Upper lobe of right lung (tissue), 1 donor: ENCODE measurements around the gene FZR1. TPM values are rescaled to one million over a fixed set of nuclear protein-coding genes. Genes with fewer than 3 reads are reported as not detected.

Experiments used
- ATAC-seq: fragments of 200-7000 bp; cut with Tn5 transposase; one replicate; pipeline ENCODE4 v1.9.1; 2020; ENCODE audit warnings: mild to moderate bottlenecking, moderate library complexity
- DNase-seq: peaks from one replicate; pipeline ENCODE4 v3.0.0-alpha.2; 2020
- H3K27ac ChIP-seq: fragments of 200-600 bp; one replicate; pipeline ENCODE4 v1.8.0; 2022
- H3K27me3 ChIP-seq: fragments of 200-600 bp; one replicate; pipeline ENCODE4 v1.8.0; 2022; ENCODE audit warnings: mild to moderate bottlenecking
- H3K36me3 ChIP-seq: fragments of 200-600 bp; one replicate; pipeline ENCODE4 v1.8.0; 2022
- H3K4me1 ChIP-seq: fragments of 200-600 bp; one replicate; pipeline ENCODE4 v1.8.0; 2022
- H3K4me3 ChIP-seq: fragments of 200-600 bp; one replicate; pipeline ENCODE4 v1.8.0; 2022; ENCODE audit warnings: mild to moderate bottlenecking
- H3K9me3 ChIP-seq: fragments of 200-600 bp; one replicate; pipeline ENCODE4 v1.8.0; 2022
- CTCF ChIP-seq: fragments of 200-600 bp; IDR thresholded peaks from one replicate; pipeline ENCODE4 v1.8.0; 2022; ENCODE audit warnings: antibody characterized with exemption
- intact Hi-C: fragments of 100-400 bp; cut with DNase I; formaldehyde crosslinking; loops from one replicate; pipeline ENCODE4 v1.11.0; 2022
- total RNA-seq: library from RNA; stranded (reverse); fragmentation: NEBNext Ultra II Directional; extraction: Animal tissue kit (Norgen Biotek cat#: 25700); gene quantifications from one replicate; pipeline ENCODE4 v1.2.1, GENCODE V29; 2021
- donor health status: DM: no; HTN: yes; CAD: no; lungs with severe emphysema.

The FZR1 gene
- total RNA-seq, 1 donor from 2014 or later = 30.8 TPM

GRCh38 chr19:3465552-3465951 is 40.6 kb upstream of the FZR1 start:
- Histone ChIP-seq H3K4me3 (no peak overlapping the region), H3K4me1 (no peaks in the 10 kb centered on the region), H3K9me3 (no peaks in the 10 kb centered on the region), H3K27me3 (no peaks in the 10 kb centered on the region), H3K36me3 (peaks cover 25% of the 10 kb centered on the region), H3K27ac (no peak overlapping the region)
- ATAC-seq (no peak), DNase-seq (no peak)
- TF ChIP-seq CTCF = no peak
- intact Hi-C loops = no loop called here

- intact Hi-C loops = no loop called here
- Histone ChIP-seq H3K4me1 (no peaks in the 10 kb centered on the region), H3K27me3 (no peaks in the 10 kb centered on the region), H3K4me3 (no peak overlapping the region), H3K27ac (peak overlapping the region; percentile 30), H3K9me3 (no peaks in the 10 kb centered on the region), H3K36me3 (peaks cover 21% of the 10 kb centered on the region)
- DNase-seq = no peak
- no peak for TF ChIP-seq CTCF
- no peak for ATAC-seq
Measured at GRCh38 chr19:3466635-3467034, 39.5 kb upstream of the FZR1 start.

GRCh38 chr19:3467437-3468198 is 38.5 kb upstream of the FZR1 start:
- no peak for TF ChIP-seq CTCF
- no peak overlapping the region for H3K27ac ChIP-seq
- no peaks in the 10 kb centered on the region for H3K9me3 ChIP-seq
- ATAC-seq = no peak
- intact Hi-C loops = no loop called here
- no peaks in the 10 kb centered on the region for H3K27me3 ChIP-seq
- H3K36me3 ChIP-seq = peaks cover 17% of the 10 kb centered on the region
- H3K4me3 ChIP-seq = no peak overlapping the region
- DNase-seq = no peak
- H3K4me1 ChIP-seq = no peaks in the 10 kb centered on the region

GRCh38 chr19:3468211-3468610 is 37.9 kb upstream of the FZR1 start:
- DNase-seq = no peak
- H3K9me3 ChIP-seq = no peaks in the 10 kb centered on the region
- H3K4me3 ChIP-seq = no peak overlapping the region
- no peak for TF ChIP-seq CTCF
- peaks cover 11% of the 10 kb centered on the region for H3K36me3 ChIP-seq
- no peak overlapping the region for H3K27ac ChIP-seq
- no peak for ATAC-seq
- no peaks in the 10 kb centered on the region for H3K27me3 ChIP-seq
- intact Hi-C loops = no loop called here
- no peaks in the 10 kb centered on the region for H3K4me1 ChIP-seq

- intact Hi-C loops = no loop called here
- Histone ChIP-seq H3K9me3 (no peaks in the 10 kb centered on the region), H3K4me3 (no peak overlapping the region), H3K36me3 (no peaks in the 10 kb centered on the region), H3K27ac (no peak overlapping the region), H3K4me1 (no peaks in the 10 kb centered on the region), H3K27me3 (no peaks in the 10 kb centered on the region)
- ATAC-seq (peak; percentile 14), DNase-seq (peak; percentile 62)
- TF ChIP-seq CTCF = no peak
Measured at GRCh38 chr19:3469638-3470499, 36.2 kb upstream of the FZR1 start.
